ENCODE results near the gene SLAMF7. TPM values are rescaled to one million over a fixed set of nuclear protein-coding genes. Genes with fewer than 3 reads are reported as not detected.

SLAMF7 gene
- total and polyA plus RNA-seq, 2 donors (not counting 3 experiments of a cell fraction or from before 2014, with no cell fraction given), result not detected

GRCh38 chr1:160747717-160748116 lies 8.7 kb downstream of the SLAMF7 start:
- no peak for TF ChIP-seq MAX (IDR thresholded peaks at IDR 0.05; ENCODE audit: insufficient read depth, insufficient read length)
- H3K4me3 ChIP-seq (replicated peaks in 1 of 3; ENCODE audit: insufficient read depth in 1 of 3, low read depth in 1 of 3, low read length in 3 of 3), result no peak overlapping the region
- no peaks in the 10 kb centered on the region for H3K4me1 ChIP-seq (ENCODE audit: control insufficient read depth, extremely low read depth, insufficient read depth, low read length)
- no peaks in the 10 kb centered on the region for H4K20me1 ChIP-seq (replicated peaks; ENCODE audit: control insufficient read depth, extremely low read depth, insufficient read depth, low read length)
- no peaks in the 10 kb centered on the region for H3K9me3 ChIP-seq (replicated peaks; ENCODE audit: control insufficient read depth, insufficient read depth, low read length)
- H3K27me3 ChIP-seq (ENCODE audit: control insufficient read depth in 2 of 2, insufficient read depth in 2 of 2, low read length in 2 of 2), result peaks cover under 1 to 4% of the 10 kb centered on the region in 2 experiments
- BruUV-seq (replicated peaks), result no TSS peak
- dilution Hi-C loops (cut with MboI; ENCODE audit: extremely low pct_ligation_motif_present, low sequenced_read_pairs), result no loop called here
- intact Hi-C loops (cut with micrococcal nuclease), result no loop called here
- H3K9ac ChIP-seq (replicated peaks; ENCODE audit: extremely low read depth, insufficient read depth, low read length), result no peak overlapping the region
- no peak overlapping the region for H3K4me2 ChIP-seq (ENCODE audit: insufficient read depth, low read length)
- no peaks in the 10 kb centered on the region for H3K79me2 ChIP-seq (ENCODE audit: control insufficient read depth, insufficient read depth, low read length)
- H3K27ac ChIP-seq (ENCODE audit: insufficient read depth, low read depth, low read length), result no peak overlapping the region
- H3K36me3 ChIP-seq (ENCODE audit: control insufficient read depth in 2 of 2, extremely low read depth in 1 of 2, insufficient read depth in 2 of 2, low read length in 2 of 2), result no peaks in the 10 kb centered on the region
- H3K9me1 ChIP-seq (replicated peaks; ENCODE audit: control insufficient read depth, extremely low read depth, insufficient read depth, low read length), result no peaks in the 10 kb centered on the region
- DNase-seq (ENCODE audit: low read depth, low spot score) (no peak), FAIRE-seq (no peak)
- ChIA-PET CTCF (interaction anchor here (1.8 kb wide), 1 partner anchor 30 kb away, joined by 4 read pairs; no protein-coding TSS in a partner anchor), POLR2A (no interaction called here)
- H2AFZ ChIP-seq (ENCODE audit: low read depth, low read length), result no peak overlapping the region

- no peak for FAIRE-seq
- DNase-seq (ENCODE audit: low read depth, low spot score), result no peak
- intact Hi-C loops (cut with micrococcal nuclease), result no loop called here
Observed at GRCh38 chr1:160748181-160748877, 9.3 kb downstream of the SLAMF7 start.

More at GRCh38 chr1:160748181-160748877, 9.3 kb downstream of the SLAMF7 start:
- Histone ChIP-seq H3K27ac (ENCODE audit: insufficient read depth, low read depth, low read length) (no peak overlapping the region), H3K9me1 (replicated peaks; ENCODE audit: control insufficient read depth, extremely low read depth, insufficient read depth, low read length) (no peaks in the 10 kb centered on the region), H4K20me1 (replicated peaks; ENCODE audit: control insufficient read depth, extremely low read depth, insufficient read depth, low read length) (no peaks in the 10 kb centered on the region), H3K36me3 (ENCODE audit: control insufficient read depth in 2 of 2, extremely low read depth in 1 of 2, insufficient read depth in 2 of 2, low read length in 2 of 2) (no peaks in the 10 kb centered on the region), H3K4me3 (replicated peaks in 1 of 3; ENCODE audit: insufficient read depth in 1 of 3, low read depth in 1 of 3, low read length in 3 of 3) (no peak overlapping the region), H3K9me3 (replicated peaks; ENCODE audit: control insufficient read depth, insufficient read depth, low read length) (no peaks in the 10 kb centered on the region), H2AFZ (ENCODE audit: low read depth, low read length) (no peak overlapping the region), H3K4me2 (ENCODE audit: insufficient read depth, low read length) (no peak overlapping the region), H3K9ac (replicated peaks; ENCODE audit: extremely low read depth, insufficient read depth, low read length) (no peak overlapping the region), H3K79me2 (ENCODE audit: control insufficient read depth, insufficient read depth, low read length) (no peaks in the 10 kb centered on the region), H3K27me3 (ENCODE audit: control insufficient read depth in 2 of 2, insufficient read depth in 2 of 2, low read length in 2 of 2) (peaks cover 4% of the 10 kb centered on the region in 2 experiments), H3K4me1 (ENCODE audit: control insufficient read depth, extremely low read depth, insufficient read depth, low read length) (no peaks in the 10 kb centered on the region)
- dilution Hi-C loops (cut with MboI; ENCODE audit: extremely low pct_ligation_motif_present, low sequenced_read_pairs), result no loop called here
- POLR2A ChIA-PET, result no interaction called here
- TF ChIP-seq POLR2AphosphoS5 (IDR thresholded peaks at IDR 0.05; ENCODE audit: insufficient read depth, low read depth, low read length) (no peak), FOS (IDR thresholded peaks at IDR 0.05; ENCODE audit: borderline replicate concordance, insufficient read depth, low read length) (no peak), GATA2 (IDR thresholded peaks at IDR 0.05; ENCODE audit: insufficient read depth, insufficient read length, low read depth, low read length) (no peak), CTCF (IDR thresholded peaks at IDR 0.05; ENCODE audit: extremely low read depth in 1 of 2, insufficient read depth in 1 of 2, low read depth in 1 of 2, low read length in 2 of 2) (no peak)
- no TSS peak for BruUV-seq (replicated peaks)
- CTCF ChIA-PET, result interaction anchor here (1.0 kb wide), 1 partner anchor 9 kb away, joined by 3 read pairs; the partner anchor contains the start of gene SLAMF7

All from endothelial cell of umbilical vein (primary cell).